A549 (cell line): ENCODE results near the gene IPO9. TPM values are rescaled to one million over a fixed set of nuclear protein-coding genes. Genes with fewer than 3 reads are reported as not detected.

ENCODE experiments used
- ATAC-seq, 2 experiments: fragments of 200-7000 bp in 1 of 2; fragments of >200 bp in 1 of 2; cut with Nextera tagmentation in 1 of 2; cut with Tn5 transposase in 1 of 2; 3 replicates each; pipeline versions ENCODE4 v1.8.0 to v1.9.1; 2018 to 2020; ENCODE audit warnings: mild to moderate bottlenecking in 1 of 2, moderate library complexity in 1 of 2
- CTCF ChIA-PET: fragments of 300-600 bp; sonication (Branson Sonifier 250); formaldehyde crosslinking; extraction: SDS; loops from one replicate; lab custom pipeline; 2021; ENCODE audit warnings: antibody characterized with exemption, inconsistent platforms; lab: Yijun Ruan, JAX
- POLR2A ChIA-PET: fragments of 350-600 bp; formaldehyde crosslinking; extraction: SDS; loops from one replicate; lab custom pipeline; 2021; ENCODE audit warnings: antibody characterized with exemption, inconsistent platforms; lab: Yijun Ruan, JAX
- DNase-seq, 2 experiments: peaks; one replicate each; pipeline versions ENCODE4 v3.0.0 to v3.0.0-alpha.2; 2011 to 2016; ENCODE audit warnings: low read depth in 1 of 2, low spot score in 1 of 2
- FAIRE-seq: peaks from 2 replicates; lab custom pipeline; 2011; peaks lifted over from hg19 to GRCh38; lab: Jason Lieb, UNC
- H3K27ac ChIP-seq, 2 experiments: fragments of >200 bp; sonication (Bioruptor Twin); formaldehyde crosslinking; 3 replicates each; pipeline ENCODE4 v1.5.1; 2016 to 2017
- H3K4me1 ChIP-seq: fragments of >200 bp; sonication (Bioruptor Twin); formaldehyde crosslinking; 3 replicates; pipeline ENCODE4 v1.6.1; 2016
- H3K4me2 ChIP-seq: fragments of >200 bp; sonication (Bioruptor Twin); formaldehyde crosslinking; 3 replicates; pipeline ENCODE4 v1.6.1; 2016
- H3K4me3 ChIP-seq: fragments of >200 bp; sonication (Bioruptor Twin); formaldehyde crosslinking; 3 replicates; pipeline ENCODE4 v1.5.1; 2016
- H3K9me3 ChIP-seq: fragments of >200 bp; sonication (Bioruptor Twin); formaldehyde crosslinking; 3 replicates; pipeline ENCODE4 v1.6.1; 2016
- CTCF ChIP-seq: fragments of >200 bp; sonication (Bioruptor Twin); formaldehyde crosslinking; IDR thresholded peaks from 3 replicates; pipeline ENCODE4 v1.5.1; 2016
- FOSB ChIP-seq: fragments of 250-450 bp; sonication (Bioruptor Pico); IDR thresholded peaks from 2 replicates; pipeline ENCODE4 v1.5.0; 2020; ENCODE audit warnings: mild to moderate bottlenecking, moderate library complexity
- JUN ChIP-seq, 2 experiments: fragments of >200 bp; sonication (Bioruptor Twin); formaldehyde crosslinking; IDR thresholded peaks; 2 replicates in 1 of 2; 3 replicates in 1 of 2; pipeline ENCODE4 v1.6.1; 2016 to 2017
- MAFK ChIP-seq: fragments of 450-650 bp; IDR thresholded peaks from 2 replicates; pipeline ENCODE4 v1.6.1; 2014; ENCODE audit not compliant: partially characterized antibody
- MAX ChIP-seq: IDR thresholded peaks from 2 replicates; pipeline ENCODE4 v1.6.1; 2012
- RAD21 ChIP-seq, 2 experiments: fragments of >200 bp in 1 of 2; sonication (Bioruptor Twin) in 1 of 2; formaldehyde crosslinking in 1 of 2; IDR thresholded peaks in 1 of 2; conservative IDR thresholded peaks in 1 of 2; 2 replicates in 1 of 2; 3 replicates in 1 of 2; pipeline ENCODE4 v1.6.1; 2012 to 2018; ENCODE audit warnings: inconsistent platforms in 1 of 2
- RFX5 ChIP-seq: fragments of 450-650 bp; IDR thresholded peaks from 2 replicates; pipeline ENCODE4 v1.7.1; 2014; ENCODE audit warnings: antibody characterized with exemption, mild to moderate bottlenecking, moderate library complexity
- SMC3 ChIP-seq: fragments of >200 bp; sonication (Bioruptor Twin); formaldehyde crosslinking; IDR thresholded peaks from 3 replicates; pipeline ENCODE4 v1.6.1; 2018; ENCODE audit warnings: inconsistent platforms
- ZC3H11A ChIP-seq: fragments of 450-650 bp; IDR thresholded peaks from 2 replicates; pipeline ENCODE4 v1.6.1; 2014; ENCODE audit warnings: antibody characterized with exemption, mild to moderate bottlenecking
- ZNF302 ChIP-seq: fragments of 250-450 bp; sonication (Bioruptor Pico); IDR thresholded peaks from 2 replicates; pipeline ENCODE4 v1.9.0; 2021; ENCODE audit warnings: inconsistent platforms, mild to moderate bottlenecking, moderate library complexity
- WGBS: methylation state at CpG from one replicate; pipeline ENCODE4 v1.1.6; 2017; ENCODE audit errors: missing lambda C conversion rate; 5-methylcytosine and 5-hydroxymethylcytosine counted together
- polyA plus RNA-seq, 4 experiments: library from polyadenylated mRNA; depleted of rRNA in 3 of 4; stranded (reverse); fragments of >200 nt; fragmentation: RNase III in 1 of 4; extraction: RNeasy Plus Mini Kit Qiagen cat#74134 plus additional on column Dnase treatment in 1 of 4; gene quantifications; 2 replicates in 3 of 4; 3 replicates in 1 of 4; pipeline ENCODE4 v1.2.3, GENCODE V29; 2011 to 2017
- TF ChIP-seq, protein P1 (sequence below): fragments of >200 bp; sonication (Bioruptor Twin); formaldehyde crosslinking; IDR thresholded peaks from 3 replicates; pipeline ENCODE4 v1.6.1; 2016
- TF ChIP-seq, protein P2 (sequence below): fragments of 450-650 bp; IDR thresholded peaks from 2 replicates; pipeline ENCODE4 v1.6.1; 2014; ENCODE audit warnings: antibody characterized with exemption
- TF ChIP-seq, protein P3 (sequence below): IDR thresholded peaks from 2 replicates; pipeline ENCODE4 v1.6.1; 2012

IPO9 gene
- polyA plus RNA-seq, 2 of the 4 experiments (the other 2 are of a cell fraction): 40.1 to 77.5 TPM

- H3K27ac ChIP-seq: peak overlapping the region in 1 of 2 experiments; percentile 73; a peak in 2 of 6 replicates
- WGBS: 50% methylated on average over 2 of the region's 2 CpGs
- no peak for FAIRE-seq
- peaks cover 3% of the 10 kb centered on the region; the same call in 1 of the 3 replicates for H3K4me1 ChIP-seq
- TF ChIP-seq SMC3 (peak; percentile 48), RAD21 (conservative IDR thresholded peaks at IDR 0.05 in 1 of 2, IDR thresholded peaks at IDR 0.05 in 1 of 2) (peak; percentile 51 to 62), FOSB (CRISPR knock-in tag) (no peak), CTCF (peak; percentile 32; the same call in 2 of the 3 replicates)
- peak in 1 of 2 experiments; percentile 48 for DNase-seq
- ChIA-PET CTCF (interaction anchor here (0.8 to 17.1 kb wide), 24 partner anchors 15 to 239 kb away, joined by 3 to 855 read pairs (median 18); partner anchors contain the start of genes ELF3, LMOD1, RNPEP and TIMM17A), POLR2A (interaction anchor here (1.4 to 1.5 kb wide), 2 partner anchors 58 to 74 kb away, joined by 9 to 16 read pairs; partner anchors contain the start of gene TIMM17A)
- no peak overlapping the region for H3K4me3 ChIP-seq
- H3K4me2 ChIP-seq: no peak overlapping the region
- ATAC-seq: peak in 1 of 2 experiments; percentile 36; a peak in 4 of 6 replicates
- H3K9me3 ChIP-seq: no peaks in the 10 kb centered on the region
These were observed 68.0 kb downstream of the IPO9 start for GRCh38 chr1:201896951-201897391.

- Histone ChIP-seq H3K9me3 (no peaks in the 10 kb centered on the region), H3K4me3 (no peak overlapping the region), H3K4me1 (peaks cover 3% of the 10 kb centered on the region; the same call in 1 of the 3 replicates), H3K4me2 (no peak overlapping the region), H3K27ac (no peak overlapping the region)
- no peak for TF ChIP-seq RFX5
- CTCF ChIA-PET: interaction anchor here (1.4 to 17.1 kb wide), 8 partner anchors 14 to 237 kb away, joined by 3 to 855 read pairs (median 80); partner anchors contain the start of genes LMOD1, RNPEP and TIMM17A
- WGBS: 39% methylated on average over 4 of the region's 4 CpGs
- FAIRE-seq: no peak
- no peak for ATAC-seq
- no peak for DNase-seq
- POLR2A ChIA-PET: no interaction called here
These were observed 69.4 kb downstream of the IPO9 start for GRCh38 chr1:201898240-201898894.

GRCh38 chr1:201898992-201899391, 70.0 kb downstream of the IPO9 start:
- no peak for ATAC-seq
- DNase-seq: no peak
- H3K4me1 ChIP-seq: peaks cover 3% of the 10 kb centered on the region; the same call in 1 of the 3 replicates
- no peak overlapping the region for H3K4me2 ChIP-seq
- H3K4me3 ChIP-seq: no peak overlapping the region
- POLR2A ChIA-PET: interaction anchor here (0.7 kb wide), 1 partner anchor 55 kb away, joined by 3 read pairs; no protein-coding TSS in a partner anchor
- TF ChIP-seq ZNF302: no peak
- no peak for TF ChIP-seq CTCF
- TF ChIP-seq, protein P1, sequence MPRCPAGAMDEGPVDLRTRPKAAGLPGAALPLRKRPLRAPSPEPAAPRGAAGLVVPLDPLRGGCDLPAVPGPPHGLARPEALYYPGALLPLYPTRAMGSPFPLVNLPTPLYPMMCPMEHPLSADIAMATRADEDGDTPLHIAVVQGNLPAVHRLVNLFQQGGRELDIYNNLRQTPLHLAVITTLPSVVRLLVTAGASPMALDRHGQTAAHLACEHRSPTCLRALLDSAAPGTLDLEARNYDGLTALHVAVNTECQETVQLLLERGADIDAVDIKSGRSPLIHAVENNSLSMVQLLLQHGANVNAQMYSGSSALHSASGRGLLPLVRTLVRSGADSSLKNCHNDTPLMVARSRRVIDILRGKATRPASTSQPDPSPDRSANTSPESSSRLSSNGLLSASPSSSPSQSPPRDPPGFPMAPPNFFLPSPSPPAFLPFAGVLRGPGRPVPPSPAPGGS: no peak
- no peak for TF ChIP-seq ZC3H11A
- TF ChIP-seq, protein P2, sequence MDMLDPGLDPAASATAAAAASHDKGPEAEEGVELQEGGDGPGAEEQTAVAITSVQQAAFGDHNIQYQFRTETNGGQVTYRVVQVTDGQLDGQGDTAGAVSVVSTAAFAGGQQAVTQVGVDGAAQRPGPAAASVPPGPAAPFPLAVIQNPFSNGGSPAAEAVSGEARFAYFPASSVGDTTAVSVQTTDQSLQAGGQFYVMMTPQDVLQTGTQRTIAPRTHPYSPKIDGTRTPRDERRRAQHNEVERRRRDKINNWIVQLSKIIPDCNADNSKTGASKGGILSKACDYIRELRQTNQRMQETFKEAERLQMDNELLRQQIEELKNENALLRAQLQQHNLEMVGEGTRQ: no peak
- TF ChIP-seq, protein P3, sequence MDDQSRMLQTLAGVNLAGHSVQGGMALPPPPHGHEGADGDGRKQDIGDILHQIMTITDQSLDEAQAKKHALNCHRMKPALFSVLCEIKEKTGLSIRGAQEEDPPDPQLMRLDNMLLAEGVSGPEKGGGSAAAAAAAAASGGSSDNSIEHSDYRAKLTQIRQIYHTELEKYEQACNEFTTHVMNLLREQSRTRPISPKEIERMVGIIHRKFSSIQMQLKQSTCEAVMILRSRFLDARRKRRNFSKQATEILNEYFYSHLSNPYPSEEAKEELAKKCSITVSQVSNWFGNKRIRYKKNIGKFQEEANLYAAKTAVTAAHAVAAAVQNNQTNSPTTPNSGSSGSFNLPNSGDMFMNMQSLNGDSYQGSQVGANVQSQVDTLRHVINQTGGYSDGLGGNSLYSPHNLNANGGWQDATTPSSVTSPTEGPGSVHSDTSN: no peak
- TF ChIP-seq MAFK: no peak
- TF ChIP-seq MAX: no peak
- no peak for TF ChIP-seq JUN (IDR thresholded peaks at IDR 0.05)
- TF ChIP-seq, all 56 proteins: peak for 0
- WGBS: 77% methylated on average over 3 of the region's 4 CpGs
- Histone ChIP-seq H3K9me3 (no peaks in the 10 kb centered on the region), H3K27ac (no peak overlapping the region)
- CTCF ChIA-PET: interaction anchor here (0.5 to 17.1 kb wide), 9 partner anchors 13 to 440 kb away, joined by 3 to 855 read pairs (median 8); partner anchors contain the start of genes ELF3, RNPEP and TIMM17A
- FAIRE-seq: no peak
